OCI-LY3 (cell line): ENCODE results near the gene RAD51AP2.

Source experiments
- CTCF ChIP-seq: fragments of 200-600, 300-600 bp; sonication (generic); IDR thresholded peaks from 2 replicates; pipeline ENCODE4 v1.5.1; 2014; ENCODE audit warnings: antibody characterized with exemption, low read length, low read depth
- EZH2phosphoT487 ChIP-seq: fragments of 200-600 bp; shearing (Covaris generic); IDR thresholded peaks from 2 replicates; pipeline ENCODE4 v1.6.1; 2018; ENCODE audit warnings: antibody characterized with exemption, mixed run types, low read depth

GRCh38 chr2:17538844-17539554 is 20.8 kb upstream of the RAD51AP2 start:
- TF ChIP-seq CTCF = no peak
- TF ChIP-seq EZH2phosphoT487 = no peak
